ENCODE results near the gene SORT1.

The SORT1 gene

GRCh38 chr1:109272021-109272799, 125.5 kb downstream of the SORT1 start:
- DNase-seq, result no peak

DNA sequence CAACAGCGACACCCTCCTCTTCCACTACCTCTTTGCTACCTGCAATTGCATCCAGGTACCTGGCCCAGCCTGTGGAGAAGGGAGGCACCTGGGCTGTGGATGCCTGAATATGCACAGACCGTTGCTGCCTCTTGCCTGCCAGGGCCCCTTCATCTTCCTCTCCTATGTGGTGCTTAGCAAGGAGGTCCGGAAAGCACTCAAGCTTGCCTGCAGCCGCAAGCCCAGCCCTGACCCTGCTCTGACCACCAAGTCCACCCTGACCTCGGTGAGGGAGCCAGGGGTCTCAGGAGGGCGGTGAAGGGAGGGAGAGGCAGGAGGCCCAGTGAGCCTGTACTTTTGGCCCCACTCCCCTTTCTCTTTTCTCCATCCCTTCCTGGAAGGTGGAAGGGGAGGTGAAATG, 126.3 kb downstream of the SORT1 start:
- no peak for DNase-seq

- no peak for DNase-seq
These were observed 126.9 kb downstream of the SORT1 start for GRCh38 chr1:109270623-109271317.

DNA sequence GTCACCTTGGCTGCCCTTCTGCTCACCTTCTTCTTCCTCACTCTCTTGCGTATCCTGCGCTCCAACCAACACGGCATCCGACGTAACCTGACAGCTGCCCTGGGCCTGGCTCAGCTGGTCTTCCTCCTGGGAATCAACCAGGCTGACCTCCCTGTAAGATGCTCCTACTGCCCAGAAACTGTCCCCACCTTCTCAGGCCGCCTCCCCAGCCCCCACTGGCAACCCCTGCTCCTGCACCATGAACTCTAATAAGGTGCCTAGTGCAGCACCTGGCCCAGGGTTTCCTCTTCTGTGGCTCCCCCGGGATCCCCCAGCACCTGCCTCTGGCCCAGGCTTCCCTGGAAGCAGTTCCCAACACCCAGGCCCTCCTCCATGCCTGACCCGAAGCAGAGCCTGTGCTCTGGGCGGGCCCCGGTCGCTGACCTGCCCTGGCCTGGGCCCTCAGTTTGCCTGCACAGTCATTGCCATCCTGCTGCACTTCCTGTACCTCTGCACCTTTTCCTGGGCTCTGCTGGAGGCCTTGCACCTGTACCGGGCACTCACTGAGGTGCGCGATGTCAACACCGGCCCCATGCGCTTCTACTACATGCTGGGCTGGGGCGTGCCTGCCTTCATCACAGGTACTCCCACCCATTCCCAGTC, 127.6 kb downstream of the SORT1 start:
- no peak for DNase-seq

DNA sequence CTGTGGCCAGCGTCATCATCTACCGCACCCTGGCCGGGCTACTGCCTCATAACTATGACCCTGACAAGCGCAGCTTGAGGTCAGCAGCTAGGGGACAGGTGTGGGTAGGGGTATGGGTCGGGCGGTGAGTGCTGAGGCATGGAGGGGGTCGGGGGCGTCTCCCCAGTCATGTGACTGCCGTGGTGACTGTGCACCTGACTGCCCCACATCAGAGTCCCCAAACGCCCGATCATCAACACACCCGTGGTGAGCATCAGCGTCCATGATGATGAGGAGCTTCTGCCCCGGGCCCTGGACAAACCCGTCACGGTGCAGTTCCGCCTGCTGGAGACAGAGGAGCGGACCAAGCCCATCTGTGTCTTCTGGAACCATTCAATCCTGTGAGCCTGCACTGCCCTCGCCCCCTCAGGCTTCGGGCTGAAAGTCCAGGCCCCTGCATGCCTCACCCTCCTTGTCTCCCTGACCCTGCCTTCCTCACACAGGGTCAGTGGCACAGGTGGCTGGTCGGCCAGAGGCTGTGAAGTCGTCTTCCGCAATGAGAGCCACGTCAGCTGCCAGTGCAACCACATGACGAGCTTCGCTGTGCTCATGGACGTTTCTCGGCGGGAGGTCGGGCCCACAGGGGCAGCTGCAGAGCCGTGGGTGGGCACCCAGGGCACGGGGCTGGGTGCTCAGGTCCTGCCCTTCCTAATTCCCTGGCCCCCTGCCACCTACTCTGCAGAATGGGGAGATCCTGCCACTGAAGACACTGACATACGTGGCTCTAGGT, 128.3 kb downstream of the SORT1 start:
- DNase-seq, result no peak

DNA sequence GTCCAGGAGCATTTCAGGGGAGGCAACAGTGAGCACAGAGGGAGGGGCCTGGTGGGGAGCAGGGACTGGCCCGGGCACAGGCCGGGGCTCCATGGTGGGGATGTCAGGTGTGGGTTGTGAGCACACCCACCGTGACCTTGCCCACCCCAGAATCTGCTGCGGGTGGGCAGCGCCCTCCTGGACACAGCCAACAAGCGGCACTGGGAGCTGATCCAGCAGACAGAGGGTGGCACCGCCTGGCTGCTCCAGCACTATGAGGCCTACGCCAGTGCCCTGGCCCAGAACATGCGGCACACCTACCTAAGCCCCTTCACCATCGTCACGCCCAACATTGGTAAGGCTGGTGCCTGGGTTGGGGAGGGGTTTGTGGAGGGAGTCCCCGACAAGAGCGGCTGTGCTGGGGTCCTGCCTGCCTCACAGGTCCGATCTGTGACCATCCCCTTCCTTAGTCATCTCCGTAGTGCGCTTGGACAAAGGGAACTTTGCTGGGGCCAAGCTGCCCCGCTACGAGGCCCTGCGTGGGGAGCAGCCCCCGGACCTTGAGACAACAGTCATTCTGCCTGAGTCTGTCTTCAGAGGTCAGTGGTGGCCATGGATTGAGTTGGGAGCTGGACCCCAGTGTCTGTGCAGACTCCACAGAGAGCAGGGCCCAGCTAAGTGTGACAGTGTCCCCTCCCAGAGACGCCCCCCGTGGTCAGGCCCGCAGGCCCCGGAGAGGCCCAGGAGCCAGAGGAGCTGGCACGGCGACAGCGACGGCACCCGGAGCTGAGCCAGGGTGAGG, 129.1 kb downstream of the SORT1 start:
- no peak for DNase-seq

GRCh38 chr1:109267743-109268300, 129.9 kb downstream of the SORT1 start:
- DNase-seq, result no peak

GRCh38 chr1:109266965-109267364, 130.8 kb downstream of the SORT1 start:
- DNase-seq, result peak in 1 of 2 experiments; percentile 65

DNA sequence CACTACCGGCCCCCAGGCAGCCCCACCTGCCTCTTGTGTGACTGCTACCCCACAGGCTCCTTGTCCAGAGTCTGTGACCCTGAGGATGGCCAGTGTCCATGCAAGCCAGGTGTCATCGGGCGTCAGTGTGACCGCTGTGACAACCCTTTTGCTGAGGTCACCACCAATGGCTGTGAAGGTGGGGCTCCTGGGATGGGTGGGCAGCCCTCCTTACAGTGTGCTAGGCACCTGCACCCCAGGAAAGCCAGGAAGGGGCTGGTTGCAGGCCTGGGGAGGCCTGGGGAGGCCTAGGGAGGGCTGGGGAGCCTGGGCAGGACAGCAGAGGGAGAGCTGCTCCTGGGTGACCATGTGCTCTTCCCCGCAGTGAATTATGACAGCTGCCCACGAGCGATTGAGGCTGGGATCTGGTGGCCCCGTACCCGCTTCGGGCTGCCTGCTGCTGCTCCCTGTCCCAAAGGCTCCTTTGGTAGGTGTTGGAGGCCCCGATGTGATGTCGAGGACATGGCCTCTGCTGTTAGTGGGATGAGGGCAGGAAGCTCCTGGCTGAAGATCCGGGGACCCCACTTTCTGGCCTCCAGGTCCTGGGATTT, 131.9 kb downstream of the SORT1 start:
- DNase-seq, result no peak

GRCh38 chr1:109265016-109265415, 132.7 kb downstream of the SORT1 start:
- no peak for DNase-seq

GRCh38 chr1:109264379-109264755, 133.4 kb downstream of the SORT1 start:
- DNase-seq, result no peak

- DNase-seq, result peak in 1 of 2 experiments; percentile 50
These were observed 133.9 kb downstream of the SORT1 start for GRCh38 chr1:109263597-109264378.

DNA sequence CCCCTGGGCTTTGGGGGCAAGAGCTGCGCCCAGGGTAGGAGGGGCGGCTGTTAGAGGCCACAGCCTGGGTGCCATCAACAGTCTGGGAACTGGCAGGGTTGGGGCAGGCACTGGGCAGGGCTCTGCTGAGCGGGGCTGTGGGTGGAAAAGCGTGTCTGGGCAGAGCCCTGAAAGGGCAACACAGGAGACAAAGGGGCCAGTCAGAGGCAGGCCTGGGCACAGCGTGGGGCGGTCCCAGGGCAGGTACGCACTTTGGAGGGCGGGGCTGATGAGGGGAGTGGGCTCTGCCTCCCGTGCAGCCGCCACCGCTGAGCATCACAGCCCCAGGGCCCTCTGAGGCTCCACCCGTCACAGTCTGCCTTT, 134.5 kb downstream of the SORT1 start:
- no peak for DNase-seq

DNA sequence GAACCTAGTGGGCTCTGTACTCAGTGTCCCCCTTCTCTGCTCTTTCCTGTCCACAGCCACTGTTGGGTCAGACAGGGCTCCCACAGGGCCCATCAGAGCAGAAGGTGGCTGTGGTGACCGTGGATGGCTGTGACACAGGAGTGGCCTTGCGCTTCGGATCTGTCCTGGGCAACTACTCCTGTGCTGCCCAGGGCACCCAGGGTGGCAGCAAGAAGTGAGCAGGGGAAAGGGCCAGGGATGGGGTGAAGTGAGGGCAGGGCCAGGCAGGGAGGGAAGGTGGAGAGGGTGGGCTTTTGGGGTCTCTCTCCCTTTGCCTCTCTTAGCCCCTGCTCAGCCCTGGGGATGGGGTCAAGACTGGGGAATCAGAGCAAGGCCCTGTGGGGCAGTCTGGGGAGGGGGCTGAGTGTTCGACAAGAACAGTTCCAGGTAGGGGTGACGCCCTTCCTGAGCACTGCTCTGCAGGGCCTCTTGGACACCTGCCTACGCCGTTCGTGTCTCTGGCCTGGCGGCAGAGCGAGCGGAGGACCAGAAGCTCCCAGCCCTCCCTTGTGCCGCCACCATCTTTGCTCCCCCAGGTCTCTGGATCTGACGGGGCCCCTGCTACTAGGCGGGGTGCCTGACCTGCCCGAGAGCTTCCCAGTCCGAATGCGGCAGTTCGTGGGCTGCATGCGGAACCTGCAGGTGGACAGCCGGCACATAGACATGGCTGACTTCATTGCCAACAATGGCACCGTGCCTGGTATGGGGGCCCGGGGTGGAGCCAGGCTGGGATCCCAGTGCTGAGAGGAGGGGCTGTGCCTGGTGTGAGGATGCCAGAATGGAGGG, 135.3 kb downstream of the SORT1 start:
- peak in 1 of 2 experiments; percentile 49 for DNase-seq

- no peak for DNase-seq
These were observed 136.1 kb downstream of the SORT1 start for GRCh38 chr1:109261578-109261977.

- no peak for DNase-seq
These were observed 136.7 kb downstream of the SORT1 start for GRCh38 chr1:109261006-109261405.

- DNase-seq, result no peak
These were observed 137.8 kb downstream of the SORT1 start for GRCh38 chr1:109259674-109260557.

Measured in NCI-H446 (cell line).